ENCODE data around the gene TMEM219. TPM values are rescaled to one million over a fixed set of nuclear protein-coding genes. Genes with fewer than 3 reads are reported as not detected.

The TMEM219 gene
- polyA plus RNA-seq, 1 donor: 93.1 TPM

DNA sequence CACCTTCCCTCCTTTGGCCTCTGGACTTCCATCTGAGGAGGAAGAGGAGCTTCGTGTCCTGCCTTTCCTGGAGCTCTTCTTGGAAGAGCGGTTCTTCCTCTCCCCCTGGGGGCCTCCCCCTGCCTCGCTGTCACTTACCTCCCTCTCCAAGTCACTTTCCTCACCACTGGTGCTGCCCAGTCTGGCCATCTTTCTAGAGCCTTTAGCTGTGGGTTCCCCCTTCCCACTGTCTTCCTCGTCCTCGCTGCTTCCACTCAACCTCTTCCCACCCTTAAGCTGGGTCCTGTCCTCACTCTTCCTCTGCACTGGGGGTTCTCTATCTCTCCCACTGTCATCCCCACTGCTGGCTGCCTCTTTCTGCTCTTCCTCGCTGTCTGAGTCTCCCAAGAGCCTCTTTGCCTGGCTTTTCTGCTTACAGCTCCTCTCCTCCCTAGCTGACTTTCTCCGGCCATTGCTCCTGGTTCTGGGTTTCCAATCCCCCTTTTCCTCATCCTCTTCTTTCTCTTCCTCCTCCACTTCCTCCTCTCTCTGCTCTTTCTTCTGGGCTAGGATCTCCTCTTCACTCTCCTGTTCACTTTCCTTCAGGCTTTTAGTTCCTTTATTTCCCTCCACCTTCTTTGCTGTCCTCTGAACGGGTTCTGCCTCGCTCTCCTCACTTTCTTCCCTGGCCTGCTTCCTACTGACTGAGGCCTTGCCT is 32.2 kb downstream of the TMEM219 start:
- no peak for DNase-seq

GRCh38 chr16:29994600-29995323 is 32.9 kb downstream of the TMEM219 start:
- DNase-seq: no peak

DNA sequence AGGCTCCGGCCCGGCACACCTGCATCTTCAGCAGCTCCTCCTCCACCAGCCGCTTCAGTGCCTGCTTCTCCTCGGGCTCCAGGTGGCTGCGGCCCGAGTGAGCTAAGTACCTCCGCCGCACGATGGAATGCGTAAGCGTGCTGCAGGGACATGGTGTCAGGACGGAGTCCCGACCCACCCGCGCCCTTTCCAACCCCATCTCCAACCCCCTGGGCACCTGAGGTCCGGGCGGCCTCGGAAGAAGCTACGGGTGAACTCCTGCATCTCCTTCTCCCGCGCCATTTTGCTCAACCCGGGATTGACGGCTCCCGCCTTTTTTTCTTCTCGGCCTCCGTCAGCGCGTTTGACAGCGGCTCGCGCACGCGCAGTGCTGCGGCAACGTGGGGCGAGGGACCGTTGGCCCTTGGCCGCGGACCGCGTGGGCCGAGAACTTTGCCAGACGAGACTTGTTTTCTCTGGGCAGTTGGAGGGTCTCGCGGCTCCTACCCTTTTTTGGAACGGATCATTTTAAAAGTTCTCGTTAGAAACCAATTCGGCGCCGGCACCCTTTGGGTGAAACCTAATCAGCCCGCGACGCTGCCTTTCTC is 33.5 kb downstream of the TMEM219 start, which contains the start of gene HIRIP3:
Gene HIRIP3, minus strand, starts transcription at position 294 of the 587 bp plus-strand sequence. Its CDS starts 12 bp downstream, at position 282.
- DNase-seq: peak; percentile 82

- peak; percentile 94 for DNase-seq
Measured at GRCh38 chr16:29995911-29996765, 34.3 kb downstream of the TMEM219 start, which contains the start of gene INO80E. Gene INO80E, plus strand, starts transcription at chr16:29996241. Its CDS starts 70 bp downstream, at chr16:29996311.

DNA sequence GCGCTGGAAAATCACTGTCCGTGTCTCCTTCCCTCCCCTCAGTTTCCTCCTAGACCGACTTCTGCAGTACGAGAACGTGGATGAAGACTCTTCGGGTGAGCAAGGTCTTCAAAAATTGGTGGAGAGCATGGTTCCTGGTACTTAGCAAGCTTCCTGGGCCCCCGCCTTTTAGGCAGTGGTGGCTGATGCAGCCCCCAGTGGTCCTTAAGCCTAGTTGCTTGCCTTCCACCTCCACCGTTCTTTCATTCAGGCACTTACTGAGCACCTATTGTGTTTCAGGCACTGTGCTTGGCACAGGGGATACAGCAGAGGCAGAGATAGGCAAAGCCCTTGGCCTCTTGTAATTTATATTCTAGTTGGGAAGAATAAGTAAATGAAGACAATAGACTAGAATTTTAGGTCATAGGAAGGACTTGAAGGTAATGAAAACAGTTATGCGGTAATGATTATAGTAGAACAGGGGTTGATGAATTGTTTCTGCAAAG is 34.9 kb downstream of the TMEM219 start:
- DNase-seq: no peak

DNA sequence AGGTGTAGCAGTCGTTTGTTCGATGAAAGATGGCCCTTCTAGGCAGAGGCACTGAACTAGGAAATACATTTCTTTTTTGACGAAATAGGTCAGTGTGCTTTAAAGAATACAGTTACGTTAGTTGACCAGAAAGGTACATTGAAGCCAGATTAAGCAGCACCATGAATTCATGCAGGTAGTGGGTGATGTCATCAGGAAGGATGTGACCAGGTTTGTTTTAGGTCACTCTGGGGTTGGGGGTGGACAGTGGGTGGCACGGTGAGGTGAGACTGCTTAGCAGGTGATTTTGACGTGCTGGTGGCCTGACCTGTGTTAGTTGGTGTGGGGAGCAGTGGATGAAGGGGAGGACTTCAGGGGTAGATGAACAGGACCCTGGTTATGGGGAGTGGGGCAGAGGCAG is 37.7 kb downstream of the TMEM219 start:
- no peak for DNase-seq

DNA sequence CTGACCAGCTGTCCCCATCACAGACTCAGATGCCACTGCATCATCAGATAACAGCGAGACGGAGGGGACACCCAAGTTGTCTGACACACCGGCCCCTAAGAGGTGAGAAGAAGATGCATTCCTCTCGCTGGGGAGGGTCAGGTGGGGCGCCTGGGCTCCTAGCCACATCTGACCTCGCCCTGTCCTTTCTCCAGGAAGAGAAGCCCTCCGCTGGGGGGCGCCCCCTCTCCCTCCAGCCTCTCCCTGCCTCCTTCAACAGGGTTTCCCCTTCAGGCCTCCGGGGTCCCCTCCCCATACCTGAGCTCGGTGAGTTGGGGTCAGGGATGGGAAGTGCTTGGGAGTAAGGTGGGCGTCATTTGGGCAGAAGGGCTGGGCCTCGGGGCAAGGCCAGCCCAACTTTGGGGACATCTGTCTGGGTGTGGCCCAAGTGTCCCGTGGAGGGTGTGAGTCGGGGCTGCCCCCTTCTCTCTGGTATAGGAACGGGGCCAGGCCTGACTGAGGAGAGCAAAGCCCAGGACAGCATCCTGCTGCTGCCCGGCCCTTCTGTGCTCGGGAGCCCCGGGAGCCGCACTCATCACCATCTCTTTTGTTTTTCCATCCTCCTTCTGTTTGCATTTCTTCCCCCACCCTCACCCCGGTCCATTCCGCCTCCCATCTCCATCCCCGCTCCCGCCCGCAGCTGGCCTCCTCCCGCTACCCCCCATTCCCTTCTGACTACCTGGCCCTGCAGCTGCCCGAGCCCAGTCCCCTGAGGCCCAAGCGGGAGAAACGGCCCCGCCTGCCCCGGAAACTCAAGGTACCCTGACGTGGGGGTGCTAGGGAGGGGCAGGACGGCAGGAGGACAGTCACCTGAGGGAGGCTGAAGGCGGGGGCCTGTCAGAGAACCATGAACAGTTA is 39.1 kb downstream of the TMEM219 start:
- DNase-seq: no peak

GRCh38 chr16:30002614-30003346 is 40.9 kb downstream of the TMEM219 start:
- DNase-seq: no peak

GRCh38 chr16:30003670-30004423 is 42.0 kb downstream of the TMEM219 start:
- no peak for DNase-seq

GRCh38 chr16:30004424-30004776 is 42.5 kb downstream of the TMEM219 start:
- DNase-seq: no peak

DNA sequence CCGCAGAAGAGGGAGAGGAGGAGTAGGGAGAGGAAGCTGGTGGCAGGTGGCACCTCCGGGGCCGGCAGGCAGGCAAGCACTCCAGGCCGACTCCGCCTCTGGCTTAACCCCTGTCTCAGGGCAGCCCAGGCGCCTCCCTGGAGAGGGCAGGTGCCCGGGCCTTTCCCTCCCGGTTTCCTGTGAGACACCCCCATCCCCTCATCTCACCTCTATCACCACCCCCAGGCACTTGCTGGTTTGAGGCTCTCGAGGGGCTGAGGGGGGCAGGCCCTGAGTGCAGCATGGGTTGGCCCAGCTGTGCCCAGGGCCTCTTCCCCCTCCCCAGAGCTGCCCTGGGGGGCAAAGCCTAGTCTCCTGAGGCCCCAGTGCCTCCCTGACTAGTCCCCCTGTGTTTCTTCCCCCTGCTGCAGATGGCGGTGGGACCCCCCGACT is 42.9 kb downstream of the TMEM219 start:
- DNase-seq: no peak

- no peak for DNase-seq
Measured at GRCh38 chr16:30005341-30006094, 43.6 kb downstream of the TMEM219 start.

DNA sequence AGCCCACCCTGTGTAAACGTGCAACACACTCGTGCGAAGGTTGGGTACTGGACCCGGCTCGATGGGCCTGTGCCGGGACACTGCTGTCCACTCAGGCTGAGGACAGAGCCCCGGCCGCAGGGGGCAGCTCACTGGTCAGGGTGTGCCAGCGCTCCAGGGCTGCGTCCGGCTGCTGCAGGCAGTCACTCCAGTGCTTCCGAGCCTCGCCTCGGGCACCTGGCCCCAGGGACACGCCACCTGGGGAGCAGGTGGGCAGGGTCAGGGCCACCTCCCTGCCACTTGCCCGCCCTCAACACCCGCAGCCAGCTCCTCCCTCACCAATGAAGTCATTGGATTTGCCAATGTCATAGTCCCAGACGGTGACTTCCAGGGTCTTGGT is 44.2 kb downstream of the TMEM219 start:
- DNase-seq: no peak

GRCh38 chr16:30006659-30007377 is 44.9 kb downstream of the TMEM219 start:
- no peak for DNase-seq

DNA sequence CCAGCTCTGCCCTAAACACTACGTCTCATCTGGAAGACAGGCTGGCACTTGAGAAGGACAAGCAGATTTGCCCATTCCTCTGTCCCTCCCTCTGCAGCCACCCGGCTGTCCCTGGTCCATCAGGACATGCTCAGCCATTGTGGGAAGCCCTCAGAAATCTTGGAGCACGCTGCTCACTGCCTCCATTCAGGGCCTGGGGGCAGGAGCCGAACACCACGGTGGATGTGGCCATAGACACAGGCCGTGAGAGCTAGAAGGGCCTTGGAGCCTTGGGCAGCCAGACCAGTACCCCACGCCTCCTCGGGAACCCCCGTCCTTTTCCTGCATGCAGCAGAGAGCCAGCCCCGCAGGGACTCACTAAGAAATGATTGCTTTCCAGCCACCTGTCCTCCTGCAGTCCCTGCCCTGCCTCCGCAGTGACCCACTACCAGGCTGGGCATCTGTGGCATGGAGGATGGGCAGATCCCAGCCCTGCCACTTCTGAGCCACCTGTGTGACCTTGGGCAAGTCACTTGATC is 45.6 kb downstream of the TMEM219 start:
- no peak for DNase-seq

DNA sequence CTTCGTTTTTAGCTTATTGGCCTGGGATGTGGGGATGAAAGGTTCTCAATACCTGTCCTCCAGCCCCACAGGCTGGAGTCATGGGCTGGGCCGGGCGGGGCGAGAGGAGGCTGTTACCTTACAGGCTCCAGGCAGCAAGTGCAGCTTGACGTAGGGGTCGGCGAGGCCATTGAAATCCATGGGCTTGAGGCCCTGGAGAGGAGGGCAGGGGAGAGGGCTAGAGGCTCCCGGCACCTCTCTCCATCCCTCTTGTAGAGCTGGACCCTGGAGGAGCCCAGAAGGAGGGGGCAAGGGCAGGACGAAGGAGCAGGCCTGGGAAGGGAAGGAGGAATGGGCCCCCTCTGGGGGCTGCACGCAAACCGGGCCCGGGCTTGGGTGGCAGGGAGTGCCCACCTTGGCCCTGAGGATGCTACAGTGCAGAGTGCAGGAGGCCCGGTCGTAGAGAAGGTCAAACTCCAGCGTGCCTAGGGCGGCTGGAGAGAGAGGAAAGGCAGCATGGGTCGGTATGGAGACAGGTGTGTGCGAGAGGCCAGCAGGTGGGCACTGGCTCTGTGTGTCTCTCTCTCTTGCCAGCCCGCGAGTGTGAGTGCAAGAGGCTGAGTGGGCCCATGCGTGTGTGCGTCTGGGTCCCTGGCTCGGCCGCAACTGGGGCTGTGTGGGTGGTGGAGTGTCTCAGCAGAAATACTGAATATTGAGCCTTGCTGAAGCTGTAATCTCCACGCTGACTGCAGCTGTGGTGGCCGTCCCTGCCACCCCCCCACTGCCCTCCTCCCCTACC is 47.4 kb downstream of the TMEM219 start:
- DNase-seq: no peak

Measured in left kidney (tissue), 2 donors.